ENCODE measurements around the gene LTK. TPM values are rescaled to one million over a fixed set of nuclear protein-coding genes. Genes with fewer than 3 reads are reported as not detected.

The LTK gene
- total RNA-seq, 2 experiments from 2014 or later, result 9.7 to 9.9 TPM

DNA sequence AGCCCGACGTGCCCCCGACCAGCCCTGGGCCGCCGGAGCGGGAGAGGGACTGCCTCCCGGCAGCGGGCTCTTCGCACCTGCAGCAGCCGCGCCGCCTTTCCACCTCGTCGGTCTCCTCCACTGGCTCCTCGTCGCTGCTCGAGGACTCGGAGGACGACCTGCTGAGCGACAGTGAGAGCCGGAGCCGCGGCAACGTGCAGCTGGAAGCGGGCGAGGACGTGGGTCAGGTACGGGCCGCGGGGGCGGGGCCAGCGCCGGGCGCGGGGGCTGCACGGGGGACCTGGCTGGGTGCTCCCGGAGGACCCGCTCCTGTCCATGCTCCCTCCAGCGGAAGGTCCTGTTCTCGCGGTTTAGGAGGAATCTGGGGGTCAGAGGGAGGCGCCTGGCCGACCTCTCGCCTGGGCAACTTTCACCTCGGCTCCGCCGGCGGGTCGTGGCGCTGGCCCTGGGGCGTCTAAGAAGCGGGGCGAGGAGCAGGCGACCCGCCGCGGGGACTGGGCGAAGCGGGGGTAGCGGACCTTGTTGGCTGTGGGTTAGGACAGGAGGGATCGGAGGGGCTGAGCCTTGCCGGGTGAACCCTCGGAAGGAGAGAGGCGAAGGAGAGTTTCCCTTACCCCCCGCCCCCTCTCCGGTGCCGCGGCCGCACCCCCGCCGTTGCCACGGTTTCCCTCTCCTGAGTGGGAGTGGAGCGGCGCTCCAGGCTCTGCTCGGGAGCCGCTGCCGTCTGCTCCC lies 19.3 kb downstream of the LTK start:
- CTCF ChIA-PET, result interaction anchor here (1.9 kb wide), 1 partner anchor 29 kb away, joined by 9 read pairs; no protein-coding TSS in a partner anchor
- H3K9me3 ChIP-seq (ENCODE audit: control insufficient read depth in 1 of 2, insufficient read depth in 1 of 2, low read length in 2 of 2), result peaks cover 0 to 19% of the 10 kb centered on the region in 2 experiments
- Mint-ChIP-seq H3K27me3 (peaks cover 61% of the 10 kb centered on the region), H3K9me3 (no peaks in the 10 kb centered on the region), H3K36me3 (ENCODE audit: low read depth) (no peaks in the 10 kb centered on the region), H3K4me1 (ENCODE audit: low read depth) (peaks cover 7% of the 10 kb centered on the region), H3K4me3 (peak overlapping the region; percentile 77), H3K27ac (no peak overlapping the region)
- TF ChIP-seq, protein P1, sequence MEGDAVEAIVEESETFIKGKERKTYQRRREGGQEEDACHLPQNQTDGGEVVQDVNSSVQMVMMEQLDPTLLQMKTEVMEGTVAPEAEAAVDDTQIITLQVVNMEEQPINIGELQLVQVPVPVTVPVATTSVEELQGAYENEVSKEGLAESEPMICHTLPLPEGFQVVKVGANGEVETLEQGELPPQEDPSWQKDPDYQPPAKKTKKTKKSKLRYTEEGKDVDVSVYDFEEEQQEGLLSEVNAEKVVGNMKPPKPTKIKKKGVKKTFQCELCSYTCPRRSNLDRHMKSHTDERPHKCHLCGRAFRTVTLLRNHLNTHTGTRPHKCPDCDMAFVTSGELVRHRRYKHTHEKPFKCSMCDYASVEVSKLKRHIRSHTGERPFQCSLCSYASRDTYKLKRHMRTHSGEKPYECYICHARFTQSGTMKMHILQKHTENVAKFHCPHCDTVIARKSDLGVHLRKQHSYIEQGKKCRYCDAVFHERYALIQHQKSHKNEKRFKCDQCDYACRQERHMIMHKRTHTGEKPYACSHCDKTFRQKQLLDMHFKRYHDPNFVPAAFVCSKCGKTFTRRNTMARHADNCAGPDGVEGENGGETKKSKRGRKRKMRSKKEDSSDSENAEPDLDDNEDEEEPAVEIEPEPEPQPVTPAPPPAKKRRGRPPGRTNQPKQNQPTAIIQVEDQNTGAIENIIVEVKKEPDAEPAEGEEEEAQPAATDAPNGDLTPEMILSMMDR (IDR thresholded peaks at IDR 0.05), result no peak
- peak in 7 of 14 experiments; percentile 26 to 70 (median 47) for DNase-seq
- no peak overlapping the region for H3K27ac ChIP-seq (ENCODE audit: low read depth in 1 of 2, low read length in 2 of 2)
- peaks cover 35% of the 10 kb centered on the region for H3K4me1 ChIP-seq (ENCODE audit: insufficient read depth, low read length)
- peak overlapping the region; percentile 40 for H3K4me3 ChIP-seq (ENCODE audit: low read length)
- H3K36me3 ChIP-seq (ENCODE audit: insufficient read depth, low read length), result no peaks in the 10 kb centered on the region
- H3K27me3 ChIP-seq (ENCODE audit: control insufficient read depth in 1 of 2, insufficient read depth in 2 of 2, low read length in 2 of 2), result peaks cover 47 to 59% of the 10 kb centered on the region in 2 experiments
- intact Hi-C loops (cut with DNase I, micrococcal nuclease), result no loop called here
- ATAC-seq (ENCODE audit: poor library complexity), result peak; percentile 37
- POLR2A ChIA-PET, result interaction anchor here (0.6 to 1.5 kb wide), 4 partner anchors 7 to 440 kb away, joined by 3 to 6 read pairs (median 4); no protein-coding TSS in a partner anchor

DNA sequence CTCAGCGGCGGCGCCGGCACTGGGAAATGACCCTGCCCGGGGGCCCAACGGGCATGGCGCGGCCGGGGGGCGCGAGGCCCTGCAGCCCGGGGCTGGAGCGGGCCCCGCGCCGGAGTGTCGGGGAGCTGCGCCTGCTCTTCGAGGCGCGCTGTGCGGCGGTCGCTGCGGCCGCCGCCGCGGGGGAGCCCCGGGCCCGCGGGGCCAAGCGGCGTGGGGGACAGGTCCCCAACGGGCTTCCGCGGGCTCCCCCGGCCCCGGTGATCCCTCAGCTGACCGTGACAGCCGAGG lies 19.8 kb downstream of the LTK start:
- Mint-ChIP-seq H3K27ac (no peak overlapping the region), H3K4me1 (ENCODE audit: low read depth) (peaks cover 7% of the 10 kb centered on the region), H3K9me3 (no peaks in the 10 kb centered on the region), H3K36me3 (ENCODE audit: low read depth) (no peaks in the 10 kb centered on the region), H3K27me3 (peaks cover 56% of the 10 kb centered on the region), H3K4me3 (no peak overlapping the region)
- TF ChIP-seq, protein P1 (IDR thresholded peaks at IDR 0.05), result no peak
- ATAC-seq (ENCODE audit: poor library complexity) (peak; percentile 33), DNase-seq (no peak)
- peak overlapping the region; percentile 40 for H3K4me3 ChIP-seq (ENCODE audit: low read length)
- H3K9me3 ChIP-seq (ENCODE audit: control insufficient read depth in 1 of 2, insufficient read depth in 1 of 2, low read length in 2 of 2), result peaks cover 0 to 19% of the 10 kb centered on the region in 2 experiments
- H3K27me3 ChIP-seq (ENCODE audit: control insufficient read depth in 1 of 2, insufficient read depth in 2 of 2, low read length in 2 of 2), result peaks cover 43 to 54% of the 10 kb centered on the region in 2 experiments
- no peaks in the 10 kb centered on the region for H3K36me3 ChIP-seq (ENCODE audit: insufficient read depth, low read length)
- POLR2A ChIA-PET, result interaction anchor here (0.9 to 1.5 kb wide), 4 partner anchors 8 to 210 kb away, joined by 3 to 6 read pairs (median 4); partner anchors contain the start of gene RPAP1
- peaks cover 35% of the 10 kb centered on the region for H3K4me1 ChIP-seq (ENCODE audit: insufficient read depth, low read length)
- H3K27ac ChIP-seq (ENCODE audit: low read depth in 1 of 2, low read length in 2 of 2), result no peak overlapping the region
- CTCF ChIA-PET, result interaction anchor here (1.9 kb wide), 1 partner anchor 28 kb away, joined by 9 read pairs; no protein-coding TSS in a partner anchor
- intact Hi-C loops (cut with DNase I, micrococcal nuclease), result no loop called here

DNA sequence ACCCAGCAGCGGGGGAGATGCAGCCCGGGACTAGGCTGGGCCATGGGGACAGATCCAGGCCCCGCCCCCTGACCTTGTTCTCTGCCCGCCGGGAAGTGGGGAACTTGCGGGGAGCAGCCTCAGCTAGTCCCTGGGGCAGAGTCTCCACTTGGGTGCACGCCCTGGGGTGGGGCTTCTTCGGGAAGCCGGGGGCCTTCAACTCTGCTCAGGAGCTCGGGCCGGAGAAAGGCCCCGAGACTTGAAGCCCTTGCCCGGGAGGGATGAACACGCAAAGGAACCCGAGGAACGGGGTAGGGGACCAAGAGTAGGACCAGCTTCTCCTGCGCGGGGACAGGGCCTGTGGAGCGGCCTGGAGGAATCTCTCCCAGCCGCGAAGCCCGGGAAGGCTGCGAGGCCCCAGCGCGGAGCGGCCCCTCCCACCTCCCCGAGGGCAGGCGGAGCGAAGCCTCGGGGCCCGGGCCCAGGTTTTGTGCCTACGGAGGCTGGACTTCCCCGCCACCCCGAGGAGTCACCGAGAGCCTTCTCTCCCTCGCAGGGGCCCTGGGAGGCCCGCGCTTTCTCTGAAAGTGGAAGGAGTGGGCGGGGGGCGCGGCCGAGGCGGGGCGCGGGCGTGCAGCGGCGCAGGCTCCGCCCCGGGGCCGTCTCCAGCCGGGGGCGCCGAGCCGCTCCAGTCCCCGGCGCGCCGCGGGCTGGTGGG lies 20.3 kb downstream of the LTK start, which contains the start of gene ITPKA:
Gene ITPKA (plus strand): TSS at position 670 of the 697 bp plus-strand sequence. CDS start 54 bp downstream, outside the sequence.
- Mint-ChIP-seq H3K27me3 (peaks cover 51% of the 10 kb centered on the region), H3K36me3 (ENCODE audit: low read depth) (no peaks in the 10 kb centered on the region), H3K27ac (no peak within 1 kb of the TSS), H3K9me3 (no peaks in the 10 kb centered on the region), H3K4me1 (ENCODE audit: low read depth) (peaks cover 7% of the 10 kb centered on the region), H3K4me3 (peak within 1 kb of the TSS; percentile 87)
- Histone ChIP-seq H3K9me3 (ENCODE audit: control insufficient read depth in 1 of 2, insufficient read depth in 1 of 2, low read length in 2 of 2) (peaks cover 0 to 19% of the 10 kb centered on the region in 2 experiments), H3K27me3 (ENCODE audit: control insufficient read depth in 1 of 2, insufficient read depth in 2 of 2, low read length in 2 of 2) (peaks cover 38 to 49% of the 10 kb centered on the region in 2 experiments), H3K36me3 (ENCODE audit: insufficient read depth, low read length) (no peaks in the 10 kb centered on the region), H3K27ac (ENCODE audit: low read depth in 1 of 2, low read length in 2 of 2) (no peak within 1 kb of the TSS), H3K4me1 (ENCODE audit: insufficient read depth, low read length) (peaks cover 35% of the 10 kb centered on the region), H3K4me3 (ENCODE audit: low read length) (peak within 1 kb of the TSS; percentile 73)
- POLR2A ChIA-PET, result interaction anchor here (0.9 to 1.5 kb wide), 5 partner anchors 8 to 210 kb away, joined by 3 to 6 read pairs (median 4); partner anchors contain the start of gene RPAP1
- TF ChIP-seq, protein P1 (IDR thresholded peaks at IDR 0.05), result no peak
- ATAC-seq (ENCODE audit: poor library complexity), result peak; percentile 85
- peak in 13 of 14 experiments; percentile 50 to 90 (median 63) for DNase-seq
- CTCF ChIA-PET, result interaction anchor here (1.9 kb wide), 1 partner anchor 28 kb away, joined by 9 read pairs; no protein-coding TSS in a partner anchor
- intact Hi-C loops (cut with DNase I, micrococcal nuclease), result no loop called here

All from CD4-positive, alpha-beta T cell (primary cell).